OCI-LY1 (cell line): ENCODE measurements around the gene TARS1.

Source experiments
- H2AFZ ChIP-seq: fragments of 200-600 bp; sonication (generic), shearing (Covaris generic); 2 replicates; pipeline ENCODE4 v1.6.0; 2014; ENCODE audit warnings: antibody characterized with exemption, mild to moderate bottlenecking, low read length
- H3F3A ChIP-seq: fragments of 200-600 bp; sonication (generic), shearing (Covaris generic); 2 replicates; pipeline ENCODE4 v1.6.0; 2014; ENCODE audit warnings: mild to moderate bottlenecking, antibody characterized with exemption, low read length, moderate library complexity; ENCODE audit not compliant: insufficient read depth
- H3K27ac ChIP-seq: fragments of 200-600 bp; sonication (generic); 2 replicates; pipeline ENCODE4 v1.5.1; 2014; ENCODE audit warnings: low read length, mixed run types, mild to moderate bottlenecking, low read depth; ENCODE audit not compliant: poor library complexity, severe bottlenecking
- H3K27me3 ChIP-seq: fragments of 200-600 bp; sonication (generic); 2 replicates; pipeline ENCODE4 v1.6.0; 2014; ENCODE audit warnings: antibody characterized with exemption, mild to moderate bottlenecking, low read length, moderate library complexity; ENCODE audit not compliant: insufficient read depth
- H3K36me3 ChIP-seq: fragments of 200-600 bp; sonication (generic); 2 replicates; pipeline ENCODE4 v1.6.1; 2014; ENCODE audit warnings: mild to moderate bottlenecking, antibody characterized with exemption, low read length, moderate library complexity, mixed read lengths; ENCODE audit not compliant: insufficient read depth
- H3K4me1 ChIP-seq: fragments of 200-600 bp; sonication (generic); 2 replicates; pipeline ENCODE4 v1.5.1; 2014; ENCODE audit warnings: mild to moderate bottlenecking, low read length, moderate library complexity; ENCODE audit not compliant: insufficient read depth, severe bottlenecking
- H3K4me2 ChIP-seq: fragments of 200-600 bp; sonication (generic), shearing (Covaris generic); 2 replicates; pipeline ENCODE4 v1.6.1; 2014; ENCODE audit warnings: low read length
- H3K4me3 ChIP-seq: fragments of 200-600 bp; sonication (generic); 2 replicates; pipeline ENCODE4 v1.5.1; 2014; ENCODE audit warnings: low read length, low read depth, mild to moderate bottlenecking, mixed read lengths; ENCODE audit not compliant: poor library complexity, severe bottlenecking
- H3K79me2 ChIP-seq: fragments of 200-600 bp; shearing (Covaris generic); 2 replicates; pipeline ENCODE4 v1.6.1; 2016; ENCODE audit warnings: mixed run types, low read length, mixed read lengths; ENCODE audit not compliant: insufficient read depth
- H3K9ac ChIP-seq: fragments of 200-600 bp; sonication (generic), shearing (Covaris generic); 2 replicates; pipeline ENCODE4 v1.6.1; 2014; ENCODE audit warnings: mild to moderate bottlenecking, low read length, mixed read lengths
- H3K9me2 ChIP-seq: fragments of 200-600 bp; sonication (generic), shearing (Covaris generic); 2 replicates; pipeline ENCODE4 v1.6.1; 2014; ENCODE audit warnings: low read depth, mild to moderate bottlenecking, low read length, mixed read lengths
- H3K9me3 ChIP-seq: fragments of 200-600 bp; shearing (Covaris generic); 2 replicates; pipeline ENCODE4 v1.6.1; 2014; ENCODE audit warnings: low read length, mixed read lengths
- H4K20me1 ChIP-seq: fragments of 200-600 bp; sonication (generic), shearing (Covaris generic); 2 replicates; pipeline ENCODE4 v1.6.0; 2016; ENCODE audit warnings: mild to moderate bottlenecking, low read length; ENCODE audit not compliant: insufficient read depth
- EZH2 ChIP-seq: fragments of 200-600 bp; sonication (generic), shearing (Covaris generic); IDR thresholded peaks from 2 replicates; pipeline ENCODE4 v1.8.0; 2017; ENCODE audit warnings: borderline replicate concordance, mixed run types, mild to moderate bottlenecking, antibody characterized with exemption, low read length, moderate library complexity, mixed read lengths
- TF ChIP-seq, protein P1 (sequence below): fragments of 200-600 bp; sonication (generic), shearing (Covaris generic); IDR thresholded peaks from 2 replicates; pipeline ENCODE4 v1.5.1; 2017; ENCODE audit warnings: mild to moderate bottlenecking, antibody characterized with exemption, low read length, moderate library complexity, mixed read lengths

The TARS1 gene

DNA sequence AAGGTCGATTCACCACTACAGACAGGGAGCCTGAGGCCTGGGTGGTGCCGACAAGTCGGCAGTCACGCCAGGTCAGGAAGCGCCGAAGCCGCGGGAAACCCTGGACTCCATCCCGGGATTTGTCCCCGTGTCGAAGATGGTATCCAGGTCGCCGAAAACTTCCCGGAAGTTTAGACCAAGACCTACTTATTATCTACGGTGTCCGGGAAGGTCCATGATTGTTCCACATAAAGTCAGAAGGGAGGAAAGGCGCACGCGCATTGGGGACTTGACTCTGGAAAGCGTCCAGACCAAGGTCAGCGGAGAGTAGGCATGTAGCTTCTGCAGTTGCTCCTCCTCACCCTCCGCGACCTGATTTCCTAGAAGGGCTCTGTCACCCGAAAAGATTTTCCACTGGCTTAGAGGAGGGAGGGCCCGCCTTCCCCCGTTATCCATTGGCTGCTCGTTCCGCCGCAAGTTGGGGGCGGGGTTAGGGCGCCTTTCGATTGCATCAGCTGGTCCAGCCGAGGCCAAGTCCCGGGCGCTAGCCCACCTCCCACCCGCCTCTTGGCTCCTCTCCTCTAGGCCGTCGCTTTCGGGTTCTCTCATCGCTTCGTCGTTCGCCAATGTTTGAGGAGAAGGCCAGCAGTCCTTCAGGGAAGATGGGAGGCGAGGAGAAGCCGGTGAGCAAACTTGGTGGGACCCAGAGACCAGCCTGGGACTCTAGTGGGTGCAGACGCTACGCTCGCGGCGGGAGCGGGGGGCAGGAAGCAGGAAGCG is at the start of gene TARS1:
TARS1 (plus strand) TSS at position 484 of the 759 bp plus-strand sequence; CDS start at position 606, 122 bp downstream.
- Histone ChIP-seq H3K27ac (peak within 1 kb of the TSS; percentile 34), H3K27me3 (no peaks in the 10 kb centered on the region), H3K36me3 (peaks cover 5% of the 10 kb centered on the region), H2AFZ (peak within 1 kb of the TSS; percentile 15; the same call in 1 of the 2 replicates), H3K9me2 (no peaks in the 10 kb centered on the region), H3K4me3 (peak within 1 kb of the TSS; percentile 80), H3K4me2 (peak within 1 kb of the TSS; percentile 85), H3K4me1 (peaks cover 13% of the 10 kb centered on the region), H3K79me2 (peaks cover 7% of the 10 kb centered on the region), H4K20me1 (no peaks in the 10 kb centered on the region), H3K9me3 (no peaks in the 10 kb centered on the region), H3F3A (no peaks in the 10 kb centered on the region), H3K9ac (peak within 1 kb of the TSS; percentile 71)
- TF ChIP-seq, protein P1, sequence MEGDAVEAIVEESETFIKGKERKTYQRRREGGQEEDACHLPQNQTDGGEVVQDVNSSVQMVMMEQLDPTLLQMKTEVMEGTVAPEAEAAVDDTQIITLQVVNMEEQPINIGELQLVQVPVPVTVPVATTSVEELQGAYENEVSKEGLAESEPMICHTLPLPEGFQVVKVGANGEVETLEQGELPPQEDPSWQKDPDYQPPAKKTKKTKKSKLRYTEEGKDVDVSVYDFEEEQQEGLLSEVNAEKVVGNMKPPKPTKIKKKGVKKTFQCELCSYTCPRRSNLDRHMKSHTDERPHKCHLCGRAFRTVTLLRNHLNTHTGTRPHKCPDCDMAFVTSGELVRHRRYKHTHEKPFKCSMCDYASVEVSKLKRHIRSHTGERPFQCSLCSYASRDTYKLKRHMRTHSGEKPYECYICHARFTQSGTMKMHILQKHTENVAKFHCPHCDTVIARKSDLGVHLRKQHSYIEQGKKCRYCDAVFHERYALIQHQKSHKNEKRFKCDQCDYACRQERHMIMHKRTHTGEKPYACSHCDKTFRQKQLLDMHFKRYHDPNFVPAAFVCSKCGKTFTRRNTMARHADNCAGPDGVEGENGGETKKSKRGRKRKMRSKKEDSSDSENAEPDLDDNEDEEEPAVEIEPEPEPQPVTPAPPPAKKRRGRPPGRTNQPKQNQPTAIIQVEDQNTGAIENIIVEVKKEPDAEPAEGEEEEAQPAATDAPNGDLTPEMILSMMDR = no peak
- no peak for TF ChIP-seq EZH2

GRCh38 chr5:33398501-33398900 is 42.3 kb upstream of the TARS1 start:
- Histone ChIP-seq H3K9me3 (no peaks in the 10 kb centered on the region), H3K4me1 (no peaks in the 10 kb centered on the region), H3K79me2 (no peaks in the 10 kb centered on the region), H4K20me1 (no peaks in the 10 kb centered on the region), H3K27me3 (no peaks in the 10 kb centered on the region), H3K9ac (no peak overlapping the region), H3K27ac (no peak overlapping the region), H3K4me2 (no peak overlapping the region), H3F3A (no peaks in the 10 kb centered on the region), H3K4me3 (no peak overlapping the region), H2AFZ (no peak overlapping the region), H3K36me3 (no peaks in the 10 kb centered on the region), H3K9me2 (no peaks in the 10 kb centered on the region)
- TF ChIP-seq, protein P1 = no peak
- no peak for TF ChIP-seq EZH2

- Histone ChIP-seq H3K4me1 (no peaks in the 10 kb centered on the region), H4K20me1 (no peaks in the 10 kb centered on the region), H3K27me3 (no peaks in the 10 kb centered on the region), H3K4me2 (no peak overlapping the region), H3K79me2 (no peaks in the 10 kb centered on the region), H3K36me3 (no peaks in the 10 kb centered on the region), H3K4me3 (no peak overlapping the region), H3K27ac (no peak overlapping the region), H3K9me3 (no peaks in the 10 kb centered on the region), H3F3A (no peaks in the 10 kb centered on the region), H3K9me2 (no peaks in the 10 kb centered on the region), H3K9ac (no peak overlapping the region), H2AFZ (no peak overlapping the region)
- TF ChIP-seq, protein P1 = no peak
- TF ChIP-seq EZH2 = no peak
Observed at GRCh38 chr5:33400675-33401074, 40.1 kb upstream of the TARS1 start.
